HepG2 (cell line): Measurements from ENCODE around the gene OSBPL3. TPM values are rescaled to one million over a fixed set of nuclear protein-coding genes. Genes with fewer than 3 reads are reported as not detected.

ENCODE experiments used
- ATAC-seq: fragments of 200-7000 bp; cut with Tn5 transposase; 3 replicates; pipeline ENCODE4 v1.9.1; 2020; ENCODE audit warnings: mild to moderate bottlenecking, moderate library complexity
- BruUV-seq: library from RNA; stranded (reverse); fragments of 400-500 nt; replicated peaks from 2 replicates; lab custom pipeline; 2021; lab: Mats Ljungman, UMichigan
- CTCF ChIA-PET: fragments of 300-600 bp; formaldehyde crosslinking; extraction: SDS; loops from one replicate; lab custom pipeline; 2021; ENCODE audit warnings: low total read pairs, inconsistent platforms, low intra/inter-chr PET ratio; lab: Yijun Ruan, JAX
- POLR2A ChIA-PET: fragments of 350-600 bp; sonication (Branson Sonifier 250); formaldehyde crosslinking; loops from one replicate; lab custom pipeline; 2020; ENCODE audit warnings: antibody characterized with exemption, inconsistent platforms; lab: Yijun Ruan, JAX
- DNase-seq: peaks from one replicate; pipeline ENCODE4 v3.0.0-alpha.2; 2015; ENCODE audit warnings: low spot score
- FAIRE-seq: peaks from 3 replicates; lab custom pipeline; 2011; peaks lifted over from hg19 to GRCh38; lab: Jason Lieb, UNC
- H2AFZ ChIP-seq: one replicate; pipeline ENCODE4 v1.6.1; 2011; ENCODE audit warnings: low read length, inconsistent platforms
- H3K27ac ChIP-seq: fragments of 300-600 bp; 3 replicates; pipeline ENCODE4 v1.8.0; 2011; ENCODE audit warnings: mixed run types, mild to moderate bottlenecking, mixed read lengths, low read length, inconsistent platforms; ENCODE audit not compliant: insufficient read depth; ENCODE audit errors: extremely low read length
- H3K27me3 ChIP-seq, 2 experiments: fragments of 200-600 bp in 1 of 2; 2 replicates in 1 of 2; 3 replicates in 1 of 2; pipeline versions ENCODE4 v1.6.0 to v1.8.0; 2011; ENCODE audit warnings: low read length in 2 of 2, mild to moderate bottlenecking in 2 of 2, moderate library complexity in 2 of 2, inconsistent platforms in 1 of 2; ENCODE audit not compliant: insufficient read depth in 2 of 2, control insufficient read depth in 1 of 2
- H3K36me3 ChIP-seq, 2 experiments: fragments of 200-600 bp in 1 of 2; replicated peaks in 1 of 2; 2 replicates in 1 of 2; 3 replicates in 1 of 2; pipeline versions ENCODE4 v1.5.1 to v1.8.0; 2011; ENCODE audit warnings: low read length in 2 of 2, inconsistent platforms in 1 of 2; ENCODE audit not compliant: insufficient read depth in 2 of 2, control insufficient read depth in 1 of 2
- H3K4me1 ChIP-seq: 2 replicates; pipeline ENCODE4 v1.5.1; 2012; ENCODE audit warnings: low read length, inconsistent platforms; ENCODE audit not compliant: insufficient read depth
- H3K4me2 ChIP-seq: 2 replicates; pipeline ENCODE4 v1.6.0; 2011; ENCODE audit warnings: low read depth, low read length, inconsistent platforms
- H3K4me3 ChIP-seq, 3 experiments: fragments of 200-600 bp in 1 of 3; sonication (generic), shearing (Covaris generic) in 1 of 3; replicated peaks in 1 of 3; 2 replicates each; pipeline ENCODE4 v1.5.1; 2011 to 2016; ENCODE audit warnings: low read length in 3 of 3, inconsistent platforms in 2 of 3, low read depth in 2 of 3, mild to moderate bottlenecking in 2 of 3, control low read depth in 1 of 3, mixed read lengths in 1 of 3; ENCODE audit not compliant: insufficient read depth in 1 of 3
- H3K79me2 ChIP-seq: one replicate; pipeline ENCODE4 v1.6.1; 2011; ENCODE audit warnings: low read length, inconsistent platforms; ENCODE audit not compliant: insufficient read depth
- H3K9ac ChIP-seq: 2 replicates; pipeline ENCODE4 v1.6.0; 2011; ENCODE audit warnings: mild to moderate bottlenecking, low read depth, low read length, inconsistent platforms; ENCODE audit not compliant: insufficient read depth
- H3K9me3 ChIP-seq: 2 replicates; pipeline ENCODE4 v1.5.1; 2012; ENCODE audit warnings: mild to moderate bottlenecking, low read length
- H4K20me1 ChIP-seq: 2 replicates; pipeline ENCODE4 v1.6.0; 2011; ENCODE audit warnings: inconsistent platforms, mild to moderate bottlenecking, low read length, moderate library complexity; ENCODE audit not compliant: insufficient read depth
- ATM ChIP-seq: fragments of 450-650 bp; IDR thresholded peaks from 2 replicates; pipeline ENCODE4 v1.7.1; 2017; ENCODE audit warnings: mild to moderate bottlenecking, borderline replicate concordance
- CBX1 ChIP-seq: IDR thresholded peaks from one replicate; pipeline ENCODE4 v1.6.1; 2016; ENCODE audit warnings: antibody characterized with exemption, low read depth
- CCDC6 ChIP-seq: sonication (generic); formaldehyde crosslinking; IDR thresholded peaks from 2 replicates; pipeline ENCODE4 v1.8.1; 2022; ENCODE audit warnings: mild to moderate bottlenecking, missing genetic modification reagents, moderate library complexity
- CHD2 ChIP-seq: IDR thresholded peaks from 2 replicates; pipeline ENCODE4 v1.6.1; 2011; ENCODE audit warnings: low read depth, low read length, improper control_type of control experiment
- FOXK2 ChIP-seq: fragments of 450-650 bp; IDR thresholded peaks from 2 replicates; pipeline ENCODE4 v1.6.1; 2016
- GZF1 ChIP-seq: sonication (generic); formaldehyde crosslinking; IDR thresholded peaks from 2 replicates; pipeline ENCODE4 v1.5.1; 2020; ENCODE audit warnings: mild to moderate bottlenecking, missing genetic modification reagents
- HOXA5 ChIP-seq: sonication (generic); formaldehyde crosslinking; IDR thresholded peaks from 2 replicates; pipeline ENCODE4 v1.4.0; 2020; ENCODE audit warnings: missing genetic modification reagents
- NFYB ChIP-seq: sonication (generic); formaldehyde crosslinking; IDR thresholded peaks from 2 replicates; pipeline ENCODE4 v1.4.0; 2020; ENCODE audit warnings: missing genetic modification reagents
- XBP1 ChIP-seq: sonication (generic); formaldehyde crosslinking; IDR thresholded peaks from 2 replicates; pipeline ENCODE4 v1.5.0; 2020; ENCODE audit warnings: missing genetic modification reagents
- ZBTB25 ChIP-seq: IDR thresholded peaks from 2 replicates; pipeline ENCODE4 v1.6.1; 2018; ENCODE audit warnings: missing genetic modification reagents
- ZBTB44 ChIP-seq: sonication (generic); formaldehyde crosslinking; IDR thresholded peaks from 2 replicates; pipeline ENCODE4 v1.4.0; 2020; ENCODE audit warnings: missing genetic modification reagents
- ZKSCAN5 ChIP-seq: sonication (generic); formaldehyde crosslinking; IDR thresholded peaks from 2 replicates; pipeline ENCODE4 v1.5.1; 2020; ENCODE audit warnings: mild to moderate bottlenecking, missing genetic modification reagents
- ZNF782 ChIP-seq: sonication (generic); formaldehyde crosslinking; IDR thresholded peaks from 2 replicates; pipeline ENCODE4 v1.4.0; 2020; ENCODE audit warnings: missing genetic modification reagents, mild to moderate bottlenecking, borderline replicate concordance
- ZNF816 ChIP-seq: sonication (generic); formaldehyde crosslinking; IDR thresholded peaks from 2 replicates; pipeline ENCODE4 v1.8.0; 2022; ENCODE audit warnings: missing genetic modification reagents, mild to moderate bottlenecking, borderline replicate concordance
- ZUFSP ChIP-seq: sonication (generic); formaldehyde crosslinking; IDR thresholded peaks from 2 replicates; pipeline ENCODE4 v1.9.0; 2021; ENCODE audit warnings: missing genetic modification reagents, mild to moderate bottlenecking, borderline replicate concordance
- WGBS: methylation state at CpG from one replicate; pipeline ENCODE4 v1.1.6; 2017; ENCODE audit warnings: low lambda C conversion rate; 5-methylcytosine and 5-hydroxymethylcytosine counted together
- in situ Hi-C: cut with HindIII; loops from 2 replicates; pipeline ENCODE4 v1.10.0; 2017; ENCODE audit warnings: low pct_unique_long_range_greater_than_20kb; ENCODE audit not compliant: extremely low pct_ligation_motif_present
- intact Hi-C: fragments of 100-400 bp; cut with micrococcal nuclease; formaldehyde crosslinking; loops from one replicate; pipeline ENCODE4 v1.10.0; 2022; ENCODE audit not compliant: unreplicated experiment
- polyA plus RNA-seq, 8 experiments: library from polyadenylated mRNA; depleted of rRNA in 3 of 8; stranded (reverse) in 7 of 8; unstranded in 1 of 8; fragments of >200 nt; fragmentation: Illumina TruSeq in 4 of 8; extraction: Trizol in 4 of 8; gene quantifications; 2 replicates each; pipeline versions ENCODE4 v1.2.1 to v1.2.3, GENCODE V29; 2011 to 2016; ENCODE audit warnings: low read depth in 4 of 8, missing spikeins in 1 of 8, mixed read lengths in 1 of 8; ENCODE audit not compliant: insufficient read depth in 1 of 8
- total RNA-seq, 5 experiments: library from RNA; depleted of rRNA; stranded (reverse); fragments of >200 nt; fragmentation: Illumina TruSeq; extraction: Trizol; gene quantifications; 2 replicates each; pipeline ENCODE4 v1.2.3, GENCODE V29; 2016; ENCODE audit warnings: low read depth in 1 of 5
- TF ChIP-seq, protein P1 (sequence below): IDR thresholded peaks from 2 replicates; pipeline ENCODE4 v1.6.1; 2016; ENCODE audit warnings: missing compliant biosample characterization, missing genetic modification reagents, borderline replicate concordance

Gene OSBPL3
- total and polyA plus RNA-seq, 2 of the 13 experiments (the other 11 are each of a cell fraction or from before 2014, with no cell fraction given) = 8.8 to 28.9 TPM

- peaks cover 8 to 17% of the 10 kb centered on the region in 2 experiments; a peak in 4 of 5 replicates for H3K36me3 ChIP-seq
- FAIRE-seq = no peak
- intact Hi-C loops = no loop called here
Measured at GRCh38 chr7:24873944-24874343, 106.0 kb downstream of the OSBPL3 start.

More at GRCh38 chr7:24873944-24874343, 106.0 kb downstream of the OSBPL3 start:
- H3K4me2 ChIP-seq = no peak overlapping the region
- 98% methylated on average over 4 of the region's 4 CpGs for WGBS
- no peak overlapping the region for H3K4me3 ChIP-seq
- no peaks in the 10 kb centered on the region for H3K4me1 ChIP-seq
- H4K20me1 ChIP-seq = no peaks in the 10 kb centered on the region
- in situ Hi-C loops = no loop called here
- TF ChIP-seq ZNF816 (no peak), FOXK2 (no peak), ZKSCAN5 (no peak), GZF1 (CRISPR knock-in tag) (no peak), CHD2 (no peak), XBP1 (CRISPR knock-in tag) (no peak), HOXA5 (CRISPR knock-in tag) (no peak), ATM (no peak), ZNF782 (no peak), CBX1 (no peak), ZBTB44 (CRISPR knock-in tag) (no peak), ZUFSP (CRISPR knock-in tag) (no peak), NFYB (CRISPR knock-in tag) (no peak), CCDC6 (no peak), ZBTB25 (no peak)
- TF ChIP-seq, protein P1, sequence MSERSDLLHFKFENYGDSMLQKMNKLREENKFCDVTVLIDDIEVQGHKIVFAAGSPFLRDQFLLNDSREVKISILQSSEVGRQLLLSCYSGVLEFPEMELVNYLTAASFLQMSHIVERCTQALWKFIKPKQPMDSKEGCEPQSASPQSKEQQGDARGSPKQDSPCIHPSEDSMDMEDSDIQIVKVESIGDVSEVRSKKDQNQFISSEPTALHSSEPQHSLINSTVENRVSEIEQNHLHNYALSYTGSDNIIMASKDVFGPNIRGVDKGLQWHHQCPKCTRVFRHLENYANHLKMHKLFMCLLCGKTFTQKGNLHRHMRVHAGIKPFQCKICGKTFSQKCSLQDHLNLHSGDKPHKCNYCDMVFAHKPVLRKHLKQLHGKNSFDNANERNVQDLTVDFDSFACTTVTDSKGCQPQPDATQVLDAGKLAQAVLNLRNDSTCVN (CRISPR knock-in tag) = no peak
- no TSS peak for BruUV-seq
- no peaks in the 10 kb centered on the region for H3K27me3 ChIP-seq
- no peaks in the 10 kb centered on the region for H3K9me3 ChIP-seq
- no peaks in the 10 kb centered on the region for H3K79me2 ChIP-seq
- H3K27ac ChIP-seq = no peak overlapping the region
- ATAC-seq = no peak
- ChIA-PET CTCF (no interaction called here), POLR2A (no interaction called here)
- no peak overlapping the region for H2AFZ ChIP-seq
- H3K9ac ChIP-seq = no peak overlapping the region
- no peak for DNase-seq
